Measurements from ENCODE around the gene SYP.

GRCh38 chrX:49193542-49193964, 6.4 kb downstream of the SYP start:
- TF ChIP-seq POLR2AphosphoS5 (IDR thresholded peaks at IDR 0.05) (no peak), POLR2A (IDR thresholded peaks at IDR 0.05) (no peak)
- TF ChIP-seq, protein P1, sequence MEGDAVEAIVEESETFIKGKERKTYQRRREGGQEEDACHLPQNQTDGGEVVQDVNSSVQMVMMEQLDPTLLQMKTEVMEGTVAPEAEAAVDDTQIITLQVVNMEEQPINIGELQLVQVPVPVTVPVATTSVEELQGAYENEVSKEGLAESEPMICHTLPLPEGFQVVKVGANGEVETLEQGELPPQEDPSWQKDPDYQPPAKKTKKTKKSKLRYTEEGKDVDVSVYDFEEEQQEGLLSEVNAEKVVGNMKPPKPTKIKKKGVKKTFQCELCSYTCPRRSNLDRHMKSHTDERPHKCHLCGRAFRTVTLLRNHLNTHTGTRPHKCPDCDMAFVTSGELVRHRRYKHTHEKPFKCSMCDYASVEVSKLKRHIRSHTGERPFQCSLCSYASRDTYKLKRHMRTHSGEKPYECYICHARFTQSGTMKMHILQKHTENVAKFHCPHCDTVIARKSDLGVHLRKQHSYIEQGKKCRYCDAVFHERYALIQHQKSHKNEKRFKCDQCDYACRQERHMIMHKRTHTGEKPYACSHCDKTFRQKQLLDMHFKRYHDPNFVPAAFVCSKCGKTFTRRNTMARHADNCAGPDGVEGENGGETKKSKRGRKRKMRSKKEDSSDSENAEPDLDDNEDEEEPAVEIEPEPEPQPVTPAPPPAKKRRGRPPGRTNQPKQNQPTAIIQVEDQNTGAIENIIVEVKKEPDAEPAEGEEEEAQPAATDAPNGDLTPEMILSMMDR (IDR thresholded peaks at IDR 0.05): no peak

All from breast epithelium (tissue), 3 donors.